22Rv1 (cell line): ENCODE measurements around the gene FARSA.

Source experiments
- H3K27ac ChIP-seq: fragments of 450-650 bp; 2 replicates; pipeline ENCODE4 v1.5.1; 2017
- CTCF ChIP-seq: fragments of 450-650 bp; IDR thresholded peaks from 2 replicates; pipeline ENCODE4 v1.5.1; 2017; ENCODE audit warnings: mild to moderate bottlenecking
- ZFX ChIP-seq: fragments of 450-650 bp; IDR thresholded peaks from 2 replicates; pipeline ENCODE4 v1.6.1; 2017; ENCODE audit warnings: antibody characterized with exemption, borderline replicate concordance

FARSA gene

GRCh38 chr19:12959481-12959880, 26.0 kb upstream of the FARSA start:
- no peak overlapping the region for H3K27ac ChIP-seq
- TF ChIP-seq CTCF (no peak), ZFX (no peak)

GRCh38 chr19:12957389-12957952, 24.0 kb upstream of the FARSA start:
- peak overlapping the region; percentile 92 for H3K27ac ChIP-seq

- TF ChIP-seq ZFX, result no peak
- no peak for TF ChIP-seq CTCF
- peak within 1 kb of the TSS; percentile 92 for H3K27ac ChIP-seq
Observed at GRCh38 chr19:12956446-12957388, 23.2 kb upstream of the FARSA start, which contains the start of gene GADD45GIP1. Gene GADD45GIP1 (minus strand): TSS chr19:12957223. CDS start chr19:12957212, 11 bp downstream.

GRCh38 chr19:12955996-12956395, 22.5 kb upstream of the FARSA start:
- TF ChIP-seq CTCF (no peak), ZFX (no peak)
- peak overlapping the region; percentile 92 for H3K27ac ChIP-seq

GRCh38 chr19:12955575-12955974, 22.1 kb upstream of the FARSA start:
- peak overlapping the region; percentile 92 for H3K27ac ChIP-seq

GRCh38 chr19:12954612-12954962, 21.1 kb upstream of the FARSA start:
- H3K27ac ChIP-seq, result peak overlapping the region; percentile 92
- TF ChIP-seq CTCF (no peak), ZFX (no peak)

GRCh38 chr19:12953799-12954611, 20.5 kb upstream of the FARSA start:
- H3K27ac ChIP-seq, result peak overlapping the region; percentile 92
- TF ChIP-seq ZFX (no peak), CTCF (no peak)

GRCh38 chr19:12953138-12953798, 19.8 kb upstream of the FARSA start:
- H3K27ac ChIP-seq, result peak overlapping the region; percentile 92; the same call in 1 of the 2 replicates
- TF ChIP-seq CTCF (no peak), ZFX (no peak)
